HFF-Myc (cell line): ENCODE results near the gene PGAM1.

Source experiments
- DNase-seq: peaks from one replicate; pipeline ENCODE4 v3.0.0-alpha.2; 2011; ENCODE audit warnings: low read depth; ENCODE audit errors: extremely low read depth
- H3K4me3 ChIP-seq: replicated peaks from 2 replicates; pipeline ENCODE4 v1.5.1; 2011; ENCODE audit warnings: low read depth, mild to moderate bottlenecking, control low read depth, low read length
- CTCF ChIP-seq: IDR thresholded peaks from 2 replicates; pipeline ENCODE4 v1.5.1; 2012; ENCODE audit warnings: mild to moderate bottlenecking, low read depth, low read length, control low read depth; ENCODE audit errors: missing control alignments

PGAM1 gene

GRCh38 chr10:97481071-97481470 is 55.1 kb downstream of the PGAM1 start:
- no peak for TF ChIP-seq CTCF
- DNase-seq = no peak
- no peak overlapping the region for H3K4me3 ChIP-seq

- no peak for TF ChIP-seq CTCF
- no peak for DNase-seq
- no peak overlapping the region for H3K4me3 ChIP-seq
Observed at GRCh38 chr10:97482381-97482780, 56.4 kb downstream of the PGAM1 start.
